Immature natural killer cell (primary cell): ENCODE measurements around the gene TSNAX. TPM values are rescaled to one million over a fixed set of nuclear protein-coding genes. Genes with fewer than 3 reads are reported as not detected.
"Not testable (repeated sequence)": the region's sequence is repeated elsewhere in the genome, so short reads cannot be mapped to it uniquely, and the experiment has no call there.

Source experiments
- DNase-seq, 3 donors: peaks; one replicate each; pipeline ENCODE4 v3.0.0; 2022; ENCODE audit warnings: mixed read lengths in 1 of 3
- H3K27ac Mint-ChIP-seq, 6 donors: one replicate each; pipeline ENCODE4 v1.8.0; 2020; ENCODE audit warnings: mixed read lengths in 6 of 6, mild to moderate bottlenecking in 5 of 6, inconsistent platforms in 4 of 6, moderate library complexity in 3 of 6
- H3K27me3 Mint-ChIP-seq, 3 donors: one replicate each; pipeline ENCODE4 v1.8.0; 2020 to 2021; ENCODE audit warnings: low read depth in 3 of 3, mild to moderate bottlenecking in 3 of 3, mixed read lengths in 3 of 3, moderate library complexity in 3 of 3, inconsistent platforms in 1 of 3
- H3K36me3 Mint-ChIP-seq, 3 donors: one replicate each; pipeline ENCODE4 v1.8.0; 2020; ENCODE audit warnings: mixed read lengths in 3 of 3, inconsistent platforms in 2 of 3, mild to moderate bottlenecking in 2 of 3
- H3K4me1 Mint-ChIP-seq, 2 donors: one replicate each; pipeline ENCODE4 v1.8.0; 2020; ENCODE audit warnings: inconsistent platforms in 2 of 2, mild to moderate bottlenecking in 2 of 2, mixed read lengths in 2 of 2, moderate library complexity in 1 of 2
- H3K4me3 Mint-ChIP-seq, 5 donors: one replicate each; pipeline ENCODE4 v1.8.0; 2020; ENCODE audit warnings: mild to moderate bottlenecking in 5 of 5, mixed read lengths in 5 of 5, inconsistent platforms in 3 of 5, moderate library complexity in 3 of 5
- H3K9me3 Mint-ChIP-seq, 6 donors: one replicate each; pipeline ENCODE4 v1.8.0; 2020; ENCODE audit warnings: mild to moderate bottlenecking in 6 of 6, mixed read lengths in 6 of 6, inconsistent platforms in 4 of 6, moderate library complexity in 3 of 6
- polyA plus RNA-seq, 3 donors: library from polyadenylated mRNA; unstranded; fragments of 300-500 nt; fragmentation: Illumina TruSeq; gene quantifications; one replicate each; pipeline ENCODE4 v1.2.3, GENCODE V29; 2021

TSNAX gene
- polyA plus RNA-seq, 3 donors from 2014 or later = 103 to 141 (median 122) TPM

GRCh38 chr1:231584117-231584516 is 55.6 kb downstream of the TSNAX start:
- peaks cover 0 to 8% (median 0%) of the 10 kb centered on the region in 3 donors for H3K36me3 Mint-ChIP-seq
- no peak overlapping the region for H3K4me3 Mint-ChIP-seq
- H3K9me3 Mint-ChIP-seq = no peaks in the 10 kb centered on the region
- H3K27me3 Mint-ChIP-seq = peaks cover 0 to 3% (median 2%) of the 10 kb centered on the region in 3 donors
- no peak for DNase-seq
- H3K27ac Mint-ChIP-seq = no peak overlapping the region
- H3K4me1 Mint-ChIP-seq = no peaks in the 10 kb centered on the region

- H3K4me1 Mint-ChIP-seq = no peaks in the 10 kb centered on the region
- peaks cover 0 to 5% (median 2%) of the 10 kb centered on the region in 3 donors for H3K27me3 Mint-ChIP-seq
- DNase-seq = no peak
- peaks cover 0 to 4% (median 0%) of the 10 kb centered on the region in 3 donors for H3K36me3 Mint-ChIP-seq
- H3K27ac Mint-ChIP-seq = no peak overlapping the region
- no peaks in the 10 kb centered on the region for H3K9me3 Mint-ChIP-seq
- H3K4me3 Mint-ChIP-seq = no peak overlapping the region
These were observed 56.5 kb downstream of the TSNAX start for GRCh38 chr1:231584921-231585320.

GRCh38 chr1:231590453-231591198 is 62.2 kb downstream of the TSNAX start:
- Mint-ChIP-seq H3K9me3 (no peaks in the 10 kb centered on the region), H3K4me1 (peaks cover 0 to 8% of the 10 kb centered on the region in 2 donors), H3K27ac (no peak overlapping the region), H3K36me3 (peaks cover 0 to 4% (median 4%) of the 10 kb centered on the region in 3 donors), H3K27me3 (peaks cover 0 to 3% (median 2%) of the 10 kb centered on the region in 3 donors), H3K4me3 (no peak overlapping the region)
- DNase-seq = peak; percentile 18 to 36 (median 30)

- Mint-ChIP-seq H3K27ac (no peak overlapping the region), H3K9me3 (no peaks in the 10 kb centered on the region), H3K4me3 (no peak overlapping the region), H3K27me3 (peaks cover 0 to 3% (median 0%) of the 10 kb centered on the region in 3 donors), H3K36me3 (peaks cover 0 to 4% (median 4%) of the 10 kb centered on the region in 3 donors), H3K4me1 (peaks cover 0 to 8% of the 10 kb centered on the region in 2 donors)
- DNase-seq = no peak
These were observed 63.0 kb downstream of the TSNAX start for GRCh38 chr1:231591466-231591865.

- H3K27me3 Mint-ChIP-seq = peaks cover 0 to 2% (median 0%) of the 10 kb centered on the region in 3 donors
- DNase-seq = no peak
- no peak overlapping the region for H3K27ac Mint-ChIP-seq
- H3K36me3 Mint-ChIP-seq = peaks cover 0 to 4% (median 4%) of the 10 kb centered on the region in 3 donors
- no peak overlapping the region for H3K4me3 Mint-ChIP-seq
- H3K4me1 Mint-ChIP-seq = peaks cover 0 to 8% of the 10 kb centered on the region in 2 donors
- H3K9me3 Mint-ChIP-seq = no peaks in the 10 kb centered on the region
These were observed 64.3 kb downstream of the TSNAX start for GRCh38 chr1:231592809-231593208.

- not testable (repeated sequence) for H3K27ac Mint-ChIP-seq, DNase-seq
These were observed 64.8 kb downstream of the TSNAX start for GRCh38 chr1:231593264-231593663.

GRCh38 chr1:231594123-231594522 is 65.7 kb downstream of the TSNAX start:
- no peak for DNase-seq
- H3K9me3 Mint-ChIP-seq = no peaks in the 10 kb centered on the region
- H3K36me3 Mint-ChIP-seq = peaks cover 0 to 4% (median 0%) of the 10 kb centered on the region in 3 donors
- peaks cover 0 to 8% of the 10 kb centered on the region in 2 donors for H3K4me1 Mint-ChIP-seq
- peaks cover 0 to 2% (median 0%) of the 10 kb centered on the region in 3 donors for H3K27me3 Mint-ChIP-seq
- H3K27ac Mint-ChIP-seq = no peak overlapping the region
- no peak overlapping the region for H3K4me3 Mint-ChIP-seq

More at GRCh38 chr1:231593264-231593663, 64.8 kb downstream of the TSNAX start:
- H3K4me3 Mint-ChIP-seq, H3K27me3 Mint-ChIP-seq, H3K36me3 Mint-ChIP-seq, H3K9me3 Mint-ChIP-seq, H3K4me1 Mint-ChIP-seq: not testable (repeated sequence)

- H3K9me3 Mint-ChIP-seq = no peaks in the 10 kb centered on the region
- H3K4me3 Mint-ChIP-seq = no peak overlapping the region
- no peaks in the 10 kb centered on the region for H3K27me3 Mint-ChIP-seq
- peaks cover 0 to 8% of the 10 kb centered on the region in 2 donors for H3K4me1 Mint-ChIP-seq
- peaks cover 0 to 4% (median 0%) of the 10 kb centered on the region in 3 donors for H3K36me3 Mint-ChIP-seq
- no peak overlapping the region for H3K27ac Mint-ChIP-seq
- no peak for DNase-seq
These were observed 66.3 kb downstream of the TSNAX start for GRCh38 chr1:231594749-231595148.

- H3K36me3 Mint-ChIP-seq = peaks cover 0 to 4% (median 0%) of the 10 kb centered on the region in 3 donors
- no peak for DNase-seq
- peaks cover 0 to 2% (median 0%) of the 10 kb centered on the region in 3 donors for H3K27me3 Mint-ChIP-seq
- no peak overlapping the region for H3K27ac Mint-ChIP-seq
- H3K4me3 Mint-ChIP-seq = no peak overlapping the region
- no peaks in the 10 kb centered on the region for H3K9me3 Mint-ChIP-seq
- H3K4me1 Mint-ChIP-seq = no peaks in the 10 kb centered on the region
These were observed 67.9 kb downstream of the TSNAX start for GRCh38 chr1:231596337-231596791.

GRCh38 chr1:231597971-231598370 is 69.5 kb downstream of the TSNAX start:
- Mint-ChIP-seq H3K9me3 (no peaks in the 10 kb centered on the region), H3K4me3 (no peak overlapping the region), H3K36me3 (peaks cover 0 to 3% (median 0%) of the 10 kb centered on the region in 3 donors), H3K27me3 (peaks cover 0 to 4% (median 0%) of the 10 kb centered on the region in 3 donors), H3K27ac (no peak overlapping the region), H3K4me1 (no peaks in the 10 kb centered on the region)
- DNase-seq = no peak

GRCh38 chr1:231600458-231600976 is 72.0 kb downstream of the TSNAX start:
- H3K36me3 Mint-ChIP-seq = no peaks in the 10 kb centered on the region
- H3K4me3 Mint-ChIP-seq = no peak overlapping the region
- no peaks in the 10 kb centered on the region for H3K9me3 Mint-ChIP-seq
- peaks cover 0 to 8% (median 5%) of the 10 kb centered on the region in 3 donors for H3K27me3 Mint-ChIP-seq
- H3K27ac Mint-ChIP-seq = no peak overlapping the region
- no peak for DNase-seq
- H3K4me1 Mint-ChIP-seq = peaks cover 17 to 21% of the 10 kb centered on the region in 2 donors

GRCh38 chr1:231601824-231602672 is 73.6 kb downstream of the TSNAX start:
- Mint-ChIP-seq H3K27ac (no peak overlapping the region), H3K9me3 (no peaks in the 10 kb centered on the region), H3K27me3 (peaks cover 0 to 8% (median 5%) of the 10 kb centered on the region in 3 donors), H3K36me3 (no peaks in the 10 kb centered on the region), H3K4me1 (peaks cover 28% of the 10 kb centered on the region in 2 donors), H3K4me3 (no peak overlapping the region)
- DNase-seq = no peak

GRCh38 chr1:231602673-231602984 is 74.2 kb downstream of the TSNAX start:
- H3K36me3 Mint-ChIP-seq = no peaks in the 10 kb centered on the region
- no peak overlapping the region for H3K4me3 Mint-ChIP-seq
- peaks cover 28 to 34% of the 10 kb centered on the region in 2 donors for H3K4me1 Mint-ChIP-seq
- peaks cover 0 to 8% (median 6%) of the 10 kb centered on the region in 3 donors for H3K27me3 Mint-ChIP-seq
- no peak overlapping the region for H3K27ac Mint-ChIP-seq
- DNase-seq = no peak
- H3K9me3 Mint-ChIP-seq = no peaks in the 10 kb centered on the region
